Endometrial microvascular endothelial cells (primary cell): ENCODE measurements around the gene NCS1. TPM values are rescaled to one million over a fixed set of nuclear protein-coding genes. Genes with fewer than 3 reads are reported as not detected.

ENCODE experiments used
- in situ Hi-C: cut with HindIII; loops from 2 replicates; pipeline ENCODE4 v1.10.0; 2017; ENCODE audit warnings: low sequenced_read_pairs, low pct_unique_long_range_greater_than_20kb; ENCODE audit errors: inconsistent ontology term
- total RNA-seq: library from RNA; depleted of rRNA; stranded (reverse); fragments of >200 nt; gene quantifications from one replicate; pipeline ENCODE4 v1.2.3, GENCODE V29; 2015; ENCODE audit errors: inconsistent ontology term

Gene NCS1
- total RNA-seq, 1 donor from 2014 or later = 41.6 TPM

- in situ Hi-C loops = no loop called here
Measured at GRCh38 chr9:130205912-130206311, 33.7 kb downstream of the NCS1 start.

GRCh38 chr9:130206579-130206978 lies 34.4 kb downstream of the NCS1 start:
- in situ Hi-C loops = no loop called here

GRCh38 chr9:130207241-130207992 lies 35.2 kb downstream of the NCS1 start:
- in situ Hi-C loops = no loop called here

GRCh38 chr9:130208600-130209347 lies 36.6 kb downstream of the NCS1 start:
- in situ Hi-C loops = no loop called here

DNA sequence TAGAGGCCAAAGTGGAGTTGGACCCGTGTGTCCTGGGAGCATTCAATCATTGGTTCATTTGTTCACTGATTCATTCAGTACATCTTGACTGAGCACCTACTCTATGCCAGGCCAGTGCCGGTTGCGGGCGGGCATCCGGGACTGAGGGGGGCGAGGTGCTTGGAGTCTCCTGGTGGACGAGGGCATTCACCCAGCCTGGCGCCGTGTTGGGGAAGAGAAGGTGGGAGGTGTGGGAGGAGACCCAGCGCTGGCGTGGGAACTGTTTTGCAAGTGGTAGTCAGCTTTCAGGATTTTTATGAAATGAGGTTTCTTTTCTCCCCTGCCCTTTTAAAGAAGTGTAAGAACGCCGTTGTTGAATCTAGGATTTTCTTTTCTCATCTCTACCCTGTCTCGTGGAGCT lies 37.2 kb downstream of the NCS1 start:
- in situ Hi-C loops = no loop called here

GRCh38 chr9:130211548-130212226 lies 39.5 kb downstream of the NCS1 start:
- in situ Hi-C loops = no loop called here

GRCh38 chr9:130212543-130213297 lies 40.5 kb downstream of the NCS1 start:
- in situ Hi-C loops = no loop called here

GRCh38 chr9:130213911-130214761 lies 41.9 kb downstream of the NCS1 start:
- in situ Hi-C loops = no loop called here

GRCh38 chr9:130214776-130215340 lies 42.7 kb downstream of the NCS1 start:
- in situ Hi-C loops = no loop called here

DNA sequence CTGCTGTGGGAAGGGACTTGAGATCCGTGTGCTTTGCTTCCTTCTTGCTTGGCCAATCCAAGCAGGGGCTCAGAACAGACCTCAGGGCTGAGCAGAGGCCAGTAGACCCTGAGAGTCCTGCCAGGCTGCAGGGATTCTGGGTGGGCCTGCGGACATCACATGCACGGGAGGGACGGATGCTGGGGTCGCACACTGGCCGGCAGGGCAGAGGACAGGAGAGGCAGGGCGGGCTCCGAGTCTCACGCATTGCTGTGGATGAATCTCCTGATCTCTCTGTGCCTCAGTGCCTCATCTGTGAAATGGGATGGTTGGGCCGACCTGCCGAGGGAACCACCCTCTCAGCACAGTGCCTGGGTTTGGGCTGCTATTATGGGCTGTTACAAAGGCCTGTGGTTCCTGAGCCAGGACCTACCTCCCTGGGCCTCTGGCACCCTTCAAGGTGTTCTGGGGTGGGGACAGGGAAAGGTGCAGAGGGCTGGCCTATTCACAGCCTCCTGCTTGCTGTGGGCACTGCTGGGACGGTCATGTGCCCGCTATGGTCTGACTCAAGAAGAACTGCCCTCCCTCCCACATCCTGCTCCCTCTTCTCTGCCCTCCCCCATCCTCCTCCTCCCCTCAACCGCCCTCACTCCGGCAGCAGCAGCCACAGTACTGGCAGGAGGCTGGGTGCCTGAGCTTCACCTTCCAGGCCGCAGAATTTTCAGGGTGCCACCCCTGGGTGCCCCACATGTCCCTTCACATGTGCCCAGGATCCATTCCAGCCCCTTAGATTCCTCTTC lies 43.3 kb downstream of the NCS1 start:
- in situ Hi-C loops = no loop called here

DNA sequence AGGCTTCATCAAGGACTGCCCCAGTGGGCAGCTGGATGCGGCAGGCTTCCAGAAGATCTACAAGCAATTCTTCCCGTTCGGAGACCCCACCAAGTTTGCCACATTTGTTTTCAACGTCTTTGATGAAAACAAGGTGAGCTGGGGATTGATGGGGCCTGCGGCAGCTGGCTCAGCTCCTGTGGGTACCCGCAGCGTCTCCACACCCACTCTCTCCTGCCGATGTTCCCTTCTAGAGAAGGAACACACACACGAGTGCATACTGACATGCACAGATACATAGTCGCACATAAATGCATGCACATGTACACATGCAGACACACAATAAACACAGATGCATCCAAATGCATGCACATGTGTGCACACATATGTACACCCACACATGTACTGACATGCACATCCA lies 45.6 kb downstream of the NCS1 start:
- in situ Hi-C loops = no loop called here

GRCh38 chr9:130219661-130220096 lies 47.5 kb downstream of the NCS1 start:
- in situ Hi-C loops = no loop called here

- in situ Hi-C loops = no loop called here
Measured at GRCh38 chr9:130220352-130220751, 48.1 kb downstream of the NCS1 start.

DNA sequence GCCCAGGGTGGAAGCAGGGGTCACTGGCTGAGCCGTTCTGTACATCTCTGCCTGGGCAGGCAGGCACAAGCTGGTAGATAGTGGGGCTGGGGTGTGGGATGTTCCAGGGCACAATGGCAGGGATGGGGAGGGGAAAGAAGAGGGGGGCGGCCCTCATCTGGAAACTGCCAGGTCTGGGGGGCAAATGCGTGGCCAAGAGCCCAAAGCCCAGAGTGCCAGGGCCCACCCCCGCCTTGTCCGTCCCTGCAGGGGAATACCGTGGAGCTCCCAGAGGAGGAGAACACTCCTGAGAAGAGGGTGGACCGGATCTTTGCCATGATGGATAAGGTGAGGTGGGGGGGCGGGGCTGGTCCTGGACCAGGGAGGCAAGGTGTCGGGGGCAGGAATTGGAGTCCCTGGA lies 50.6 kb downstream of the NCS1 start:
- in situ Hi-C loops = no loop called here

- in situ Hi-C loops = no loop called here
Measured at GRCh38 chr9:130225071-130225470, 52.9 kb downstream of the NCS1 start.

- in situ Hi-C loops = no loop called here
Measured at GRCh38 chr9:130225586-130225985, 53.4 kb downstream of the NCS1 start.

- in situ Hi-C loops = no loop called here
Measured at GRCh38 chr9:130226112-130226511, 53.9 kb downstream of the NCS1 start.
